HG03045 (cell line): Measurements from ENCODE around the gene HLX.

Experiments used
- ATAC-seq: cut with Tn5 transposase; IDR thresholded peaks from one replicate; pipeline ENCODE4 v1.9.1; 2021; ENCODE audit warnings: mild to moderate bottlenecking, moderate library complexity; ENCODE audit not compliant: unreplicated experiment

Gene HLX

DNA sequence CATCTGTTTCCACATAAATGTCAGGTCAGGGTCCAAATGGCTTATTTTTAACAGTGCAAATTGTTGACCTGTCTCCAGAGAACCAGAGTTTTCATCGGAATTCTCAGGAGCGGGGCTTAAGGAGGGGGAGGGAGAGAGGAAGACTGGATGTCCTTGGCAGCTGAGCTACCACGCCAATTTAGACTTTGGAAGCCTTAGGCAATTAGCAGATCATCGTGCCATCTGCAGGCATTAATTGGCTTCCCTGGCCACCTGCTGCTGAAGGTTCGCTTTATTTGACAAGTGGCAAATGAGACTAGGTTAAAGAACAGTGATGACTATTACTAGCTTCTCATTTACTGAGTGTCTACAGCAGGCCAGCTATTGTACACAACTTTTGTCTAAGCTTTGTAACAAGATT is 43.7 kb downstream of the HLX start:
- no peak for ATAC-seq

DNA sequence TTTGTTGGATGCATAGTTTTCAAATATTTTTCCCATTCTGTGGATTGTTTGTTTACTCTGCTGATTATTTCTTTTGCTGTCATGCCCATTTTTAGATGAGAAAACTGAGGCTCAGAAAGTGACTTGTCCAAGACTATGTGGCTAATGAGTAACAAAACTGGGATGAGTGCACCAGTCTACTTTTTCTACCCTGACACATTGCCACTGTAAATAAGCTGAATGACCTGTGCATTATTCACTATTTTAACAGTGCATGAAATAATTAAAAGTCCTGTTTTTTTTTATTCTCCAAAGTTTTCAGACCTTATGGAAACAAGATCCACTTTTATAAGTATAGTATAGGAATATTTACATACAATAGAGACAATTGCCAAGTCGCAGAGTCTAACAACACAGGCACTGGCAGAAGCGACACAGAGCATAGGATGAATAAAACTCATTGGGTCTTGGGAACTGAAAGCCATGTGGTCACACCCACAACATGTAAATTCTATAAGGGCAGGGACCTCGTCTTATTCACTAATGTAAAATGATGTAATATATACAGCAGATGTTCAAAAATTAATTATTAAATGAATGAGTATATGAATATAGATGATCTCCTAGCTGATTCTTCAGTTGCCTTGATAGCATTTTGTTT is 45.2 kb downstream of the HLX start:
- ATAC-seq = no peak

DNA sequence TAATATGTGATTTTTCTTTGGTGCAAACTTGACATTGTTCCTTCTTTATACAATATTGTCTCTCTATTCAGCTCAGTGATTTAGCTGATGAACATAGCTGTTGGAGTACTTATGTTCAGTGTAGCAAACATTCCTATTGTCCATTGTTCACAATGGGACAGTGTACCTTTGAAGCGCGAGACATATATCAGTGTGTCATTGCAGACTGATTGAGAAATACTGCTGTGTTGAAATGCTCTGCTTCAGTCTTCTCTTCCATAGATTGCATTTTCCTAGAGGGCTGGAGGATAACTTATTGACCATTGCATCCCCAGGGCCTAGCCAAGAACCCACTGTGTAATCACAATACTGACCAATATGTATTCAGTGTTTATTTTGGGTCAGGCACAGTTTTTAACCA is 46.5 kb downstream of the HLX start:
- no peak for ATAC-seq

DNA sequence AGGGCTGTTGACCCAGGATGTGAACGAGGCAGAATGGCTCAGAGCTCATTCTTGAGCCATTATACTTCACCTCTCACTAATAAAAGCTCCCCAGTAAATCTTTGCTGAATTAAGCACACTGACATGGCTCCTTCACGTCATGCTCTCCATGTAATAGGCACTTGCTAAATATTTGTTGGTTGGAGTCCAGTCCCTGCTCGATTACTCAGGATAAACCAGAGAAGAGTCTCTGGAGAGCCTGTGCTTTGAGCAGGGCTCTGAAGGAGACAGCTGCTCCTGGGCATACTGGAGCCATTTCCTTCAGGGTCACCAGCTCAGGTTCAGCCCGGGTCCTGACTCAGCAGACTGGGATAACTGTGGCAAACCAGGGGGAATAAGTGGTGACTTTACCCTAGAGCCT is 46.9 kb downstream of the HLX start:
- no peak for ATAC-seq

- no peak for ATAC-seq
Observed at GRCh38 chr1:220927442-220927841, 48.2 kb downstream of the HLX start.

DNA sequence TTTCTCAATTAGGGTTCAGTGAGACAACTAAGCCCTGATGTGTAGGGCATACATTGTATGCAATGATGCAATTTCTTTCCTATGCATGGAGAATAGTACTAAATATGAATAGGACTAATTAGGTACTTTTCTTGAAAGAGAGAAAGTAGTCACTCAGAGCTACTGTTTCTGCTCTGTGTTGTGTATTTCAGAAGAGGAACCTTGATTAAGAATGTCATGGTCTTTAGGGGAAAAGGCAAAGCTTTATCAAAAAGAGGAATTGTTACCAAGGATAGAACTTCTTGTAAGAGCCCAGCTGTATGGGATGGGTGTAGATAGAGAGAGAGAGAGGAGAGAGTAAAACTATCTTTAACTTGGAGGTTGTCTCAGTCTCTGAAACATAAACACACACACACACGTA is 49.1 kb downstream of the HLX start:
- ATAC-seq = no peak

- no peak for ATAC-seq
Observed at GRCh38 chr1:220928725-220929300, 49.6 kb downstream of the HLX start.

- no peak for ATAC-seq
Observed at GRCh38 chr1:220929304-220929703, 50.1 kb downstream of the HLX start.
